Natural killer cell (primary cell): ENCODE measurements around the gene TCF7L1. TPM values are rescaled to one million over a fixed set of nuclear protein-coding genes. Genes with fewer than 3 reads are reported as not detected.

ENCODE experiments used
- ATAC-seq, 3 donors: fragments of 150-1000 bp in 2 of 3; fragments of 200-7000 bp in 1 of 3; cut with Tn5 transposase; 1 replicate in 1 of 3; 2 replicates in 2 of 3; pipeline ENCODE4 v1.10.0; 2021; ENCODE audit warnings: mild to moderate bottlenecking in 2 of 3, moderate library complexity in 2 of 3
- DNase-seq, 2 donors: peaks; one replicate each; pipeline versions ENCODE4 v3.0.0 to v3.0.0-alpha.2; 2013 to 2021; ENCODE audit warnings: mixed read lengths in 1 of 2
- H3K27ac ChIP-seq: one replicate; pipeline ENCODE4 v1.5.1; 2013; ENCODE audit warnings: mild to moderate bottlenecking, low read length
- H3K27me3 ChIP-seq: one replicate; pipeline ENCODE4 v1.6.1; 2013; ENCODE audit warnings: low read length; ENCODE audit not compliant: control insufficient read depth, insufficient read depth
- H3K36me3 ChIP-seq: one replicate; pipeline ENCODE4 v1.6.1; 2013; ENCODE audit warnings: low read length; ENCODE audit not compliant: control insufficient read depth, insufficient read depth
- H3K4me1 ChIP-seq: one replicate; pipeline ENCODE4 v1.6.1; 2013; ENCODE audit warnings: low read length; ENCODE audit not compliant: control insufficient read depth, insufficient read depth
- H3K4me3 ChIP-seq: one replicate; pipeline ENCODE4 v1.5.1; 2013; ENCODE audit warnings: low read length
- H3K9me3 ChIP-seq: one replicate; pipeline ENCODE4 v1.6.1; 2013; ENCODE audit warnings: low read length; ENCODE audit not compliant: control insufficient read depth, insufficient read depth
- H3K27ac Mint-ChIP-seq, 2 donors: one replicate each; pipeline ENCODE4 v1.8.0; 2022; ENCODE audit warnings: mild to moderate bottlenecking in 2 of 2, mixed read lengths in 2 of 2, moderate library complexity in 1 of 2
- H3K27me3 Mint-ChIP-seq, 2 donors: one replicate each; pipeline ENCODE4 v1.8.0; 2022; ENCODE audit warnings: low read depth in 2 of 2, mixed read lengths in 2 of 2
- H3K36me3 Mint-ChIP-seq: one replicate; pipeline ENCODE4 v1.8.0; 2022; ENCODE audit warnings: mixed read lengths
- H3K4me1 Mint-ChIP-seq, 2 donors: one replicate each; pipeline ENCODE4 v1.8.0; 2022; ENCODE audit warnings: mixed read lengths in 2 of 2
- H3K4me3 Mint-ChIP-seq: one replicate; pipeline ENCODE4 v1.8.0; 2022; ENCODE audit warnings: mild to moderate bottlenecking, moderate library complexity, mixed read lengths
- H3K9me3 Mint-ChIP-seq, 2 donors: one replicate each; pipeline ENCODE4 v1.8.0; 2022; ENCODE audit warnings: mixed read lengths in 2 of 2
- CTCF ChIP-seq: fragments of 200-600 bp; IDR thresholded peaks from one replicate; pipeline ENCODE4 v1.8.0; 2022; ENCODE audit warnings: antibody characterized with exemption
- WGBS: methylation state at CpG from one replicate; pipeline ENCODE4 v1.1.7; 2013; ENCODE audit warnings: missing lambda C conversion rate; ENCODE audit not compliant: insufficient coverage; 5-methylcytosine and 5-hydroxymethylcytosine counted together
- intact Hi-C: fragments of 100-400 bp; cut with micrococcal nuclease; formaldehyde crosslinking; loops from one replicate; pipeline ENCODE4 v1.14.2; 2022
- total RNA-seq, 4 donors: library from RNA; stranded (reverse); fragments of 120-200 nt in 1 of 4; gene quantifications; one replicate each; pipeline versions ENCODE4 v1.2.3 to v1.2.4, GENCODE V29; 2013 to 2022

Gene TCF7L1
- total RNA-seq, 3 donors from 2014 or later (not counting 1 experiment from before 2014, with no cell fraction given): not detected

GRCh38 chr2:85325466-85325811, 192.2 kb downstream of the TCF7L1 start:
- H3K36me3 Mint-ChIP-seq: peaks cover 12% of the 10 kb centered on the region
- no peaks in the 10 kb centered on the region for H3K27me3 Mint-ChIP-seq
- no peak for TF ChIP-seq CTCF
- no peaks in the 10 kb centered on the region for H3K27me3 ChIP-seq
- no peak overlapping the region for H3K27ac ChIP-seq
- H3K4me1 Mint-ChIP-seq: peaks cover 83 to 88% of the 10 kb centered on the region in 2 donors
- peak overlapping the region; percentile 99 to 100 for H3K27ac Mint-ChIP-seq
- WGBS: 41% methylated on average over 7 of the region's 9 CpGs
- peaks cover 48% of the 10 kb centered on the region for H3K36me3 ChIP-seq
- peak overlapping the region; percentile 97 for H3K4me3 Mint-ChIP-seq
- intact Hi-C loops: no loop called here
- peaks cover 49% of the 10 kb centered on the region for H3K4me1 ChIP-seq
- H3K4me3 ChIP-seq: peak overlapping the region; percentile 67
- no peak for ATAC-seq
- DNase-seq: no peak
- H3K9me3 Mint-ChIP-seq: no peaks in the 10 kb centered on the region
- H3K9me3 ChIP-seq: no peaks in the 10 kb centered on the region

- Mint-ChIP-seq H3K4me1 (peaks cover 72 to 76% of the 10 kb centered on the region in 2 donors), H3K36me3 (peaks cover 10% of the 10 kb centered on the region), H3K4me3 (peak overlapping the region; percentile 97), H3K9me3 (no peaks in the 10 kb centered on the region), H3K27me3 (no peaks in the 10 kb centered on the region), H3K27ac (peak overlapping the region; percentile 99 to 100)
- Histone ChIP-seq H3K27me3 (no peaks in the 10 kb centered on the region), H3K9me3 (no peaks in the 10 kb centered on the region), H3K36me3 (peaks cover 37% of the 10 kb centered on the region), H3K4me1 (peaks cover 49% of the 10 kb centered on the region), H3K4me3 (peak overlapping the region; percentile 67), H3K27ac (peak overlapping the region; percentile 98)
- DNase-seq: peak; percentile 26 to 73
- ATAC-seq: peak in 1 of 3 donors; percentile 2
- TF ChIP-seq CTCF: no peak
- intact Hi-C loops: no loop called here
- WGBS: 4% methylated on average over 32 of the region's 32 CpGs
Observed at GRCh38 chr2:85326406-85327159, 193.4 kb downstream of the TCF7L1 start.

- Mint-ChIP-seq H3K27ac (peak overlapping the region; percentile 99 to 100), H3K27me3 (no peaks in the 10 kb centered on the region), H3K4me1 (peaks cover 66 to 69% of the 10 kb centered on the region in 2 donors), H3K4me3 (peak overlapping the region; percentile 97), H3K9me3 (no peaks in the 10 kb centered on the region), H3K36me3 (peaks cover 7% of the 10 kb centered on the region)
- Histone ChIP-seq H3K4me3 (peak overlapping the region; percentile 67), H3K27me3 (no peaks in the 10 kb centered on the region), H3K27ac (peak overlapping the region; percentile 98), H3K9me3 (no peaks in the 10 kb centered on the region), H3K4me1 (peaks cover 45% of the 10 kb centered on the region), H3K36me3 (peaks cover 31% of the 10 kb centered on the region)
- TF ChIP-seq CTCF: no peak
- peak; percentile 26 to 41 (median 29) for ATAC-seq
- 2% methylated on average over 41 of the region's 41 CpGs for WGBS
- peak; percentile 56 to 78 for DNase-seq
- intact Hi-C loops: no loop called here
Observed at GRCh38 chr2:85327160-85327821, 194.1 kb downstream of the TCF7L1 start.
